Measurements from ENCODE around the gene CHCHD3.

CHCHD3 gene

DNA sequence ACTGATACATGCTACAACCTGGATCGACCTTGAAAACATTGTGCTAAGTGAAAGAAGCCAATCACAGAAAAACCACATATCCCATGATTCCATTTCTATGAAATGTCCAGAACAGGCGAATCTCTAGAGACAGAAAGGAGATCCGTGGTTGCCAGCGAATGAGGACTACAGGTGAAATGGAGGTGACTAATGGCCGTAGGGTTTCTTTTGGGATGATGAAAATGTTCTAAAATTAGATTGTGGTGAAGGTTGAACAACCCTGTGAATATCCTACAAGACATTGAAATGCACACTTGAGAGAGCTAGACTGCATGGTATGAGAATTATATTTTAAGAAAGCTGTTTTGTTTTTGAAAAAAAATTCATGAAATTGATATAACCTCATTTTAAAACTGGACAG is 317.1 kb downstream of the CHCHD3 start:
- DNase-seq = no peak

DNA sequence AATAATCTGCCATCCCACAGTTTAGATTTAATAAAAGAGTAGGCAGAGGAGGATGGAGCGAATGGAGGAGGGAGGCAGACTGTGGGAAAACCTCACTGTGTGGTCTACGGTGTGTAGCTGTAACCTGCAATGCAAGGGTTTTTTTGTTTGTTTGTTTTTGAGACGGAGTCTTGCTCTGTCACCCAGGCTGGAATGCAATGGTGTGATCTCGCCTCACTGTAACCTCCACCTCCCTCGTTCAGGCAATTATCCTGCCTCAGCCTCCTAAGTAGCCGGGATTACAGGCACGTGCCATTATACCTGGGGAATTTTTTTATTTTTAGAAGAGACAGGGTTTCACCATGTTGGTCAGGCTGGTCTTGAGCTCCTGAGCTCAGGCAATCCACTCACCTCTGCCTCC is 321.0 kb downstream of the CHCHD3 start:
- no peak for DNase-seq

DNA sequence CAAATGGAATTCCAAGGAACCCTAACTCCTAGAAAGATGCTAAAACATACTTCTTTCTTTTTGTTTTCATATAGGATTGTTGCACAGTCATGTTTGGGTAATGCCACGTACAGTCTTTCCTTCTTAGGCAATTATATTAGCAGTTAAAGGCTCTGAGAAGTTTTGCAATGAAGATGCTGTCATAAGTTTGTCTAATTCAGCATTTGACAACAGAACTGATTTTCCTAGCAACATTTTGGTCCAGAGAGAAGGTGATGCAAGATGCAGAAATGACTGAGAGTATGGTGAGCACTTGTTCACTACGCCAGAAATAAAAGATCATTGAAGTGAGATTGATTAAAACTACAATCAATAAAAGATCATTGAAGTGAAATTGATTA is 321.7 kb downstream of the CHCHD3 start:
- no peak for DNase-seq

DNA sequence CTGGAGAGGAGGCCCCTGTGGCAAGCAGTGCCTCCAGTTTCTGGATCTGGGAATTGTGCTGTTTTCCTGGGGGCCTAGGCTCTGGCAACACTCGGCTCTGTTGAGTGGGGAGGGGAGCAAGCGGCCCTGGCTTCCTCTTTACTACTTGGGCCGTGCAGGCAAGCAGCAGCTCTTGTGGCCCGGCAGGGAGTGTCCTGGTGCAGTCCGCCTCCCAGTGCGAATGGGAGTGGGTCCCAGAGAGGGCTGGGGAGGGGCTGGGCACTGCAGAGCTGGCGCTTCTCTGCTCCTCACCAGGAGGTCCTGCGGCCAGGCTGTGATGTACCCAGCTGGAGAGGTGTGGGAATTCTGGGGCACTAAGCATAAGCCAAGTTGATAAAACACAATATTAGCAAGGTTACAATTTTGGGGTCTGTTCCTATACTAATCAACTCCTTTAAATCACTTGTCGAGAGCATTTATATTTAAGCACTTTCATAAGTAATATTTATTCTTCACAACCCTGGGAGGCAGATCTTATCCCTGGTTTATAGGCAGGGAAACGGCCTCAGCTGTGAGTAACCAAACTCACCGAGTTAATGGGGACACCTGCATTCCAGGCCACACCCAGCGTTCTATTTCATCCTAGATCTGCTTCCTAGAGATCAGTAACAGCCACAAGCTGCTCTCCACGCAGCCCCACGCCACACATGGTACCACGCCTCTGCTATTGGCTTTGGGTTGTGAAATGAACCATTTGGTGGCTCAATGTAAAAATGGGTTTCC is 322.2 kb downstream of the CHCHD3 start:
- DNase-seq = no peak

DNA sequence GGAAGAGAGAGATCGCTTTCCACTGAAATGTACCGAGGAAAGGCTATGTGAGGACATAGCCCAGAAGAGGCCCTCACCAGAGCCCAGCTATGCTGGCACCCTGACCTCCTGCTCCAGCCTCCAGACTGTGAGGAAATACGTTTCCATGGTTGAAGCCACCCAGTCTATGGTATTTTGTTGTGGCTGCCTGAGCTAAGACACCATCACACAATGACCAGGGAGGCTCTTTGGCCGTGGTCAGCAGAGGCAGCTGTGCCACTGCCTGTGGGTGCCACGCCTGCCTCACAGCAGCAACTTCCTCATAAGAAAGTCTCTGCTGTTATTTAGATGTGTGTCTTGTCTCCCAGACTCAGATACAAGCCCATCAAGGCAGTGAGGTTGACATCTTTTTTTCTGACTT is 322.9 kb downstream of the CHCHD3 start:
- DNase-seq = no peak

DNA sequence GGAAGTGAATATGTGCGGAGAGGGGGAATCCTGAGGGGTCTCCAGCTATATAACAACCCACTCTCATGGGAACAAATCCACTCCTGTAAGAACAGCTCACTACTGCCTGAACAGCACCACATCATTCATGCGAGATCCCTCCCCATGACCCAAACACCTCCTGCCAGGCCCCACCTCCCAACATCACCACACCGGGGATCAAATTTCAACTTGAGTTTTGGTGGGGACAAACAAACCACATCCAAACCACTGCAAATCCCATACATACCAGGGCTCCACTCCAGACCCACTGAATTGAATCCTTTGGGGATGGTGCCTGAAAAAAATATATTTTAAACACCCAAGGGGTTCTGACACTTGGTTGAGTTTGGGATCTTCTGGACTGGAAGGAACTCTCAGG is 324.1 kb downstream of the CHCHD3 start:
- DNase-seq = no peak

DNA sequence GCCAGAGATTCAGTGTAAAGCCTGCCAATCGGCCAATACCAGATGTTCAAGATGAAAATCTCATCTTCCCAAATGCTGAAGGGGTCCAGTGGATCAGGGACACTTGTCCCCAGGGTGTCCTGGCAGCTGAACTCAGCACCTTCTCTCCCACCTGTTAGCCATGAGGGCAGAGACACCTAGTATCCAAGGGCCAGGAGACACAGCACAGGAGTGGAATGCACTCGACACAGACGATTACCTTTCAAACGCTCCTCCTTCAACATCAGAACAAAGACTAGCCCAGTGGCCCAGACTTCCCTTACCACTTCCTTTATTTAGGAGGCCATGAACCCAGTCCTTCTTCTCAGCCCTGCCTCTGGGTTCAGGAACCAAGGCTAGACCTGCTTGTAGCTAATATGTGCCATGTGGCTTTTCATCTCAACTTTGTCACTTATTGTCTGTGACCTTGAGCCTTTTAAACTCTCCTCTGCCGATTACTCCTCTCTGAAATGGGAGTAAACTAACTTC is 325.4 kb downstream of the CHCHD3 start:
- DNase-seq = no peak

DNA sequence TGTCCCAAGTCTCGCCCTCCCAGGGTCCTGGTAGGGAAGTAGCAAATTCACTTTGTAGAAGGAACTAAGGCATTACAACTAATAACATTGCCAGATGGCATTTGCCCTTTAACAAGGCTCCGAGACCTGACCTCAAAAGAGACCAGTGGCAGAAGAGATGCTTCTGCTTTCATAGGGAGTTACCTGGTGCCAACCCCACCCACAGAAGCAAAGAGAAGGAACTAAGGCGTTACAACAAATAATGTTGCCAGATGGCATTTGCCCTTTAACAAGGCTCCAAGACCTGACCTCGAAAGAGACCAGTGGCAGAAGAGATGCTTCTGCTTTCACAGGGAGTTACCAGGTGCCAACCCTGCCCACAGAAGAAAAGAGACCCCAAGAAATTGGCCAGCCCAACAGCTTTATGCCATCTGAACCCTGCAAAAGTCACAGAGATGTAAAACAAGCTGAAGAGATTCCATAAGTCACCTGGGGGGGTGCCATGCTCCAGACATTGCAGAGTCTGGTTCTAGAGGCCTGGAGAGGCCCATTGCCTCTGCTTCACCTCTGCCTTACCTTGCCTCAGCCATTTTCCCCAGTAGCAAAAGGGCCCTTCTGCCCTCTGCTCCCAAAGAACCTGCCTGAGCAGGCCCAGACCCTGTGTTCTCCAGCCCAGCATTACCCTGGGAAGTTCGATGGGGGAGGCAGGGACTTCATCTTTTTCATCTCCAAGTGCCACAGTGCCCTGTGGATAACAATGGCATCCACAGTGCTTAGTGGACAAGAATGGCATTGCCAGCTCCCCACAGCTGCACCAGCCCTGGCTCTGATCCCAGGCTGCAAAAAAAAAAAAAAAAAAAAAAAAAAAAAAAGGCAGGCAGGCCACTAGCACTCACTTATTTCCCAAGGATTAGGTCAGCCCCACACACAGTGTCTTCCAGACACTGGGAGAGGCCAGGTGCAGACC is 326.1 kb downstream of the CHCHD3 start:
- no peak for DNase-seq

DNA sequence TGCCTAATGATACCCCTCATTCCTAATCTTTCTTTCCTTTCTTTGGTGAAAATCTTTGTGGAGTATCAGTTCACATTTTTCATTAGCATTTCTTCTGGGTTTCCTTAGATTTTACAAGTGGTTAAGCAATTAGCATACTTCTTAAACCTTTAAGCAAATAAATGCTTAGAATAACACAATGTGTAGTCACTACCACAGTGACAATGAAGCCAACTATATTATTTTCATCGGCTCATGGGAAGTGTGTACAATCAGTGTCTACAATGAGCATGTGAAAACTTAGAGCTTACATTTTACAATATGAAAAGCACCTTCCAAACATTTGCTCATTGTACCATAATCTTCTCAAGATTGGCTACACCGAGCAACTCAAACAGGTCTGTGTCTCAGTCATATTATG is 329.5 kb downstream of the CHCHD3 start:
- no peak for DNase-seq

DNA sequence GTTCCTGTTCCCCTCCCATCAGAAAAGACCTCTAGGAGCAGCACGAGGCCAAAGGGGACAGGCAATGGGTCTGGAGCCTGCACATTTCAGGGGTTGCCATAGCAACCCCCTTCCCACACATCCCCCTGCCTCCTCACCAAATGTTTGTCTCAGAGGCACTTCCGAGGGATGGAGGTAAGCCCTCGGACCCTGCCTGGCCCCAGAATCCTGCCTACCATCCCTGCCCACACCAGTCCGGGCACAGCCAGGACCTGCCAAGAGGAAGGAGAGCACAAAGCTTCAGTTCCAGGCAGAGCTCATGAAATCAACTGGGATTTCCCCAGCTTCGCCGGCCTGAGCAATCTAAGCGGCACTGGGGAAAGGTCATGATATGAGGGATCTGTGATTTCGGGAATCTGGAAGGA is 330.6 kb downstream of the CHCHD3 start:
- DNase-seq = no peak

DNA sequence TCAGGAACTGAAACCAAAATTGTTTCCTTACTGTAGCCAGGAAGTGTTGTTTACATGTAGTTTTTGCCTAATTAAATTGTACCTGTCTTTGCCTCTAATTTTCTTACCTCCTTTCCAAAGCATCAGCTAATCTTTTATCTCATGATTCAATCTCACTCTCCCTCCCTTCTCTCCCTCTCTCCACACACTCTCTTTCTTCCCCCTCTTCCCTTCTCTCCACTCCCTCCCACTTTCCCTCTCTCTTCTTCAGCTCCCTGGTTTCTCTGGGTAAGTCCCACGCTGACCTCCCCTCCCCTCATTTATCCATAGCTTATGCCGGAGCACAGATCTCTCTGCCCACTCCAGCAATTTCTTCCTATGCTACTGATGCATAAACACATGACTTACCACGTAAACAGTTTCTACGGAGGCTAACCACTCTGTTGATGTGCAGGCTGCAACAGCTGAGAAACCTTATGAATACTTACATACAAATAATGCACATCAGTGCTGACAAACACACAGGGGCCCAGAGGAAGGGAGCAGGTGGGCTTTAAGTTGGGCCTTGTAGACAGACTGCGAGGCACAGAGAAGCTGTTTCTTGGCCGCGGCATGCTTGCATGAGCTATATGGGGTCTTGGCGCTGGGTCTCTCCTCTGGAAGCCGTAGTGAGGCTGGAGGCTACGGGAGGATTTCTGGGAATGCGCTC is 331.2 kb downstream of the CHCHD3 start:
- no peak for DNase-seq

DNA sequence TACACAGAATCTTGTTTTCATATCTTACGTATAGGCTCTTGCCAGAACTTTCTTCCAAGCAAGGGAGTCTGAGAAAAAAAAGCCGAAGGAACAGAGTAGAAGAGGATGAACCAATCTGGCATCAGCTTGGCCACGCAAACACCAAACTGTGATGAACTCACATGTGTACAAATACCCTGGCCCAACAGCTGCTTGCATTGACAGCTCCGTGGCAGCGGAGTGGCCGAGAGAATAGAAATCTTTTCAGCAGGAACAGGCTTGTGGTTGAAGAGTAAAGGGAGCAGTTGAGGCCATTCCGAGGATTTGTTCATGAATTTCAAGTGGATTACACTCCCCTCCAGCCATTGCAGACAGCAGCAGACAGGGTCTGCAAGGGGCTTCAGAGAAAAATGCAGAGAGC is 331.8 kb downstream of the CHCHD3 start:
- DNase-seq = no peak

DNA sequence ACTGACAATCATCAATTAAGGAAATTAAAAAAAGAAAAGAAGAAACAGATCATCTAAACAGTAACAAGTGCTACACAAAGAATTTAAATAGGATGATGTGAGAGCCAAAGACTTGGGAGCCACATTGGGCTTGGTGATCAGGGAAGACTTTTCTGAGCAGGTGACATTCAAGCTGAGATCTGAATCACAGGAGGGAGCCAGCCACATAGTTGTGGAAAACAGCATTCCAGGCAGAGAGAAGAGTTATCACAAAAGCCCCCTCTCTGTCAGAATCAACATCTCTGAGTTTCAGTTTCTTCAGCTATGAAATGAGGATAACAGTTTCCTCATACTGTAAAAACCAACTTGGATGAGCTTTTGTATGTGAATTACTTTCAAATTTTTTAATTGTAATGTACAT is 336.4 kb downstream of the CHCHD3 start:
- no peak for DNase-seq

DNA sequence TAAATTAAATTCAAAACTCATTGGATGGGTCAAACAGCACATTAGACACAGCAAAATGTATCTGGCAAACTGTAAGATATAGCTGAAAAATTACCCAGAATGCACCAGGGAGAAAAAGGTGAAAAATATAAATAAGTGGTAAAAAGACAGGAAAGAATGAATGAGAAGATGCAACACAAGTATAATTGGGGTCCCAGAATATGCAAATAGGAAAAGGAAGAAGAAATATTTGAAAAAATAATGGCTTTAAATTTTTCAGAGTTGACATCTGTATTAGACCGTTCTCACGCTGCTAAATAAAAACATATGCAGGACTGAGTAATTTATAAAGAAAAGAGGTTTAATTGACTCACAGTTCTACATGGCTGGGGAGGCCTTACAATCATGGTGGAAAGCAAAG is 337.9 kb downstream of the CHCHD3 start:
- no peak for DNase-seq

DNA sequence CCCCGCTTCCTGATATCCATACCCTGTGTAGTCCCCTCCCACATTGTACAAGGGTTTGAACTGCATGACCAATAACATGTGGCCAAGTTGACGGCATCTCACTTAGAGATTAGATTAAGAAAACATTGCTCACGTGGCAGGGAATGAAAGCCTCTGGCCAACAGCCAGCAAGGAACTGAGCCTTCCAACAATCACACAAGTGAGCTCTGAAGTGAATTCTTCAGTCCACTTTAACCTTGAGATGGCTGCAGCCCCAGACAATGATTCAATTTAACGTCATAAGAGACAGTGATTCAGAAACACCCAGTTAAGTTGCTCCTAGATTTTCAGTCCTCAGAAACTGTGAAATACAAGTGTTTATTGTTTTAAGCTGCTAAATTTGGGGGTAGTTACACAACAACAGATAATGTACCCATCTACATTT is 339.7 kb downstream of the CHCHD3 start:
- no peak for DNase-seq

DNA sequence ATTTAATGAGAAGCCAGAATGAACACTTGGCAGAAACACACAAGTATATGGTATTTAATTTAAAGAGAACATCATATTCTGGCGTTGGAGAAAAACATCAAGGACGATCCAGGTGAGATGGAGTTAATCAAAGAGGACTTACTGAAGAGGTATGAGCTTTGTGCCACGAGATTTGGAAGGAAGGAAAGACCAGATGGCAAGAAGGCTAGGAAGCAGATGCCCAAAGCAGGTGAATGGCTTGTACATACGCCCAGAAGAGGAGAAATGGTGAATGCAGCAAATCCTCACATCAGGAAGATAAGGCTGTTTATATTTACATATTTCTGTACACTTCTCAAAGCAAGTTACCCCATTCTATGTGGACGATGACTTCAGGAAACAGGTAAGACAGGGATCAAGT is 341.7 kb downstream of the CHCHD3 start:
- DNase-seq = no peak

DNA sequence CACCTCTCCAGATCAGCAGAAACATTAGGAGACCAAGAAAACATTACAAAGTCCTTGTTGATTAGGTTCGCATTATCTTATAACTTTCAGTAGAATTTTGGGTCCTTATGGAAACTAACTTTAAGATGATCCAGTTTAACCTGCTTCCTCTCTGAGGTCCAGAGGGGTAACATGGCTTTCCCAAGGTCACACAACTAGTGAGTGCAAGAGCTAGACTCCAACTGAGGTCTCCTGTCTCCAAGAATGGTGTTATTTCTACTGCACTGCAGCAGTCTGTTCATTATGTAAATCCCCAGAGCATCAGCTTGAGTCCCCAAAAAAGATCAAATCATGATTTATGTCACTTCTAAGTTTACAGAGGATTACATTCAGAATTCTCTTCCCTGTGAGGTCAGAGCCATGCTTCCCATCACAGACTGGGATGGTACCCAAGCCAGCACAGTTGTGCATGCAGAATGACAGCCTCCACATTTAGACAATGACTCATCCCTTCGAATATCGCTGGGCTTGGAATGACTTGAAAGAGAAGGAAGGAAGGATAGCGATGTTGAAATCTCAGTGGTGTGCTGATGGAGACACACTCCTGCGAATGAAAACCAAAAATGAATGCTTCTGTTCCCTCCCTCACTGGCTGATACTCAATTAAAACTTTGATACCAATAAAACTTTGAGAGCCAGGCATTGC is 342.5 kb downstream of the CHCHD3 start:
- no peak for DNase-seq

DNA sequence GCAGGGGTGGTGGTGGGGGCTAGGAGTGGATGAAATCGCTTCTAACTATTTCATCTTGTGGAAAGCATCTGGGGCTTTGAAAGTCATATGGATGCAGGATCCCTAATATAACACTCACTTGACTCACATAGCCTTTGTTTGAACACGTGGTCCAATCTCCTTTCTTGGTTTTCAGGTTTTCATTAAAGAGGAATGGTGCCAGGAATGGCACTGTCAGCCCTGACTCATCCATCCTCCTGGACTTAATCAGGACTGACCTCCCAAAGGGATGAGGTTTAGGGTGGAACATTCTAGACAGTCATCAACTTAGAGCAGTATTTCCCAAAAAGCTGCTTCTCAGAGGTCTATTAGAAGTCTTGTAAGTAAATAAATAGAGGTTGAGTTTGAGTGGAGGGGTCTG is 343.6 kb downstream of the CHCHD3 start:
- no peak for DNase-seq

DNA sequence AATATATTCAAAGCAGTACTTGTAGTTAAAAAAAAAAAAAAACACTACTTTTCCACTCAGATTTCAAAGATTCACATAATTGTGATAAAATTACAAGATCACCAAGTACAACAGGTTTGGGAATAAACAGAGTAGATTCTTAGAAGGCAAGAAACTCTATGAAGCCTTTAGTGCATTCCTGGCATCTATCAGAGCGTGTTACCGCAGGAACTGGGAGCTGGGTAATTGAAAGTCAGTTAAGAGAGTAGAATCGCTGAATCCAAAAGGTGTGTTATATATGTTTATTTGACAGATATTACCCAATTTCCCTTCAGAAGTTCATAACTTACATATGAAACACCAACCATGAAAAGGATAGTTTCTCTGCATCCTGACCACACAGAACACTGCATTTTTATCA is 346.4 kb downstream of the CHCHD3 start:
- no peak for DNase-seq

Data from CD4-positive, alpha-beta T cell treated with Interleukin-15 for 1 hour (primary cell).